ENCODE results near the gene BPIFB2.

- TF ChIP-seq, protein P1, sequence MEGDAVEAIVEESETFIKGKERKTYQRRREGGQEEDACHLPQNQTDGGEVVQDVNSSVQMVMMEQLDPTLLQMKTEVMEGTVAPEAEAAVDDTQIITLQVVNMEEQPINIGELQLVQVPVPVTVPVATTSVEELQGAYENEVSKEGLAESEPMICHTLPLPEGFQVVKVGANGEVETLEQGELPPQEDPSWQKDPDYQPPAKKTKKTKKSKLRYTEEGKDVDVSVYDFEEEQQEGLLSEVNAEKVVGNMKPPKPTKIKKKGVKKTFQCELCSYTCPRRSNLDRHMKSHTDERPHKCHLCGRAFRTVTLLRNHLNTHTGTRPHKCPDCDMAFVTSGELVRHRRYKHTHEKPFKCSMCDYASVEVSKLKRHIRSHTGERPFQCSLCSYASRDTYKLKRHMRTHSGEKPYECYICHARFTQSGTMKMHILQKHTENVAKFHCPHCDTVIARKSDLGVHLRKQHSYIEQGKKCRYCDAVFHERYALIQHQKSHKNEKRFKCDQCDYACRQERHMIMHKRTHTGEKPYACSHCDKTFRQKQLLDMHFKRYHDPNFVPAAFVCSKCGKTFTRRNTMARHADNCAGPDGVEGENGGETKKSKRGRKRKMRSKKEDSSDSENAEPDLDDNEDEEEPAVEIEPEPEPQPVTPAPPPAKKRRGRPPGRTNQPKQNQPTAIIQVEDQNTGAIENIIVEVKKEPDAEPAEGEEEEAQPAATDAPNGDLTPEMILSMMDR (IDR thresholded peaks at IDR 0.05): no peak
- TF ChIP-seq POLR2A (IDR thresholded peaks at IDR 0.05) (no peak), POLR2AphosphoS5 (IDR thresholded peaks at IDR 0.05) (no peak)
These were observed 16.1 kb downstream of the BPIFB2 start for GRCh38 chr20:33023439-33024242.
